ENCODE measurements around the gene MPPED2.

GRCh38 chr11:30568931-30569330 is 17.2 kb downstream of the MPPED2 start:
- TF ChIP-seq GABPA (IDR thresholded peaks at IDR 0.05; ENCODE audit: low read depth) (no peak), POLR2AphosphoS5 (IDR thresholded peaks at IDR 0.05; ENCODE audit: low read depth) (no peak)
- TF ChIP-seq, protein P1, sequence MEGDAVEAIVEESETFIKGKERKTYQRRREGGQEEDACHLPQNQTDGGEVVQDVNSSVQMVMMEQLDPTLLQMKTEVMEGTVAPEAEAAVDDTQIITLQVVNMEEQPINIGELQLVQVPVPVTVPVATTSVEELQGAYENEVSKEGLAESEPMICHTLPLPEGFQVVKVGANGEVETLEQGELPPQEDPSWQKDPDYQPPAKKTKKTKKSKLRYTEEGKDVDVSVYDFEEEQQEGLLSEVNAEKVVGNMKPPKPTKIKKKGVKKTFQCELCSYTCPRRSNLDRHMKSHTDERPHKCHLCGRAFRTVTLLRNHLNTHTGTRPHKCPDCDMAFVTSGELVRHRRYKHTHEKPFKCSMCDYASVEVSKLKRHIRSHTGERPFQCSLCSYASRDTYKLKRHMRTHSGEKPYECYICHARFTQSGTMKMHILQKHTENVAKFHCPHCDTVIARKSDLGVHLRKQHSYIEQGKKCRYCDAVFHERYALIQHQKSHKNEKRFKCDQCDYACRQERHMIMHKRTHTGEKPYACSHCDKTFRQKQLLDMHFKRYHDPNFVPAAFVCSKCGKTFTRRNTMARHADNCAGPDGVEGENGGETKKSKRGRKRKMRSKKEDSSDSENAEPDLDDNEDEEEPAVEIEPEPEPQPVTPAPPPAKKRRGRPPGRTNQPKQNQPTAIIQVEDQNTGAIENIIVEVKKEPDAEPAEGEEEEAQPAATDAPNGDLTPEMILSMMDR (IDR thresholded peaks at IDR 0.05; ENCODE audit: insufficient read depth, low read length) = no peak

Measured in HL-60 (cell line).